Tibial nerve (tissue), 4 donors: ENCODE results near the gene TRABD2A. TPM values are rescaled to one million over a fixed set of nuclear protein-coding genes. Genes with fewer than 3 reads are reported as not detected.

ENCODE experiments used
- DNase-seq, 2 donors: peaks; one replicate each; pipeline ENCODE4 v3.0.0-alpha.2; 2019; ENCODE audit warnings: low spot score in 2 of 2
- H3K27ac ChIP-seq, 4 donors: fragments of 200-600 bp; sonication (generic) in 3 of 4; one replicate each; pipeline ENCODE4 v1.5.1; 2017 to 2019; ENCODE audit warnings: mild to moderate bottlenecking in 1 of 4
- H3K27me3 ChIP-seq, 2 donors: fragments of 200-600 bp; sonication (generic) in 1 of 2; one replicate each; pipeline versions ENCODE4 v1.5.1 to v1.6.0; 2017 to 2019
- H3K36me3 ChIP-seq, 3 donors: fragments of 200-600 bp; sonication (generic); one replicate each; pipeline ENCODE4 v1.5.1; 2018 to 2019
- H3K4me1 ChIP-seq, 4 donors: fragments of 200-600 bp; sonication (generic) in 3 of 4; one replicate each; pipeline ENCODE4 v1.5.1; 2017 to 2019
- H3K4me3 ChIP-seq, 4 donors: fragments of 200-600 bp; sonication (generic) in 3 of 4; one replicate each; pipeline ENCODE4 v1.5.1; 2017 to 2019; ENCODE audit warnings: mild to moderate bottlenecking in 1 of 4, moderate library complexity in 1 of 4
- H3K9me3 ChIP-seq, 4 donors: fragments of 200-600 bp; sonication (generic) in 3 of 4; one replicate each; pipeline ENCODE4 v1.5.1; 2017 to 2019
- EP300 ChIP-seq, 2 donors: sonication (generic); formaldehyde crosslinking; IDR thresholded peaks; one replicate each; pipeline ENCODE4 v1.6.1; 2017; ENCODE audit warnings: antibody characterized with exemption in 2 of 2, mild to moderate bottlenecking in 1 of 2
- POLR2A ChIP-seq, 2 donors: fragments of 450-650 bp; IDR thresholded peaks; one replicate each; pipeline ENCODE4 v1.6.1; 2017; ENCODE audit warnings: antibody characterized with exemption in 2 of 2, mild to moderate bottlenecking in 2 of 2, moderate library complexity in 2 of 2
- WGBS, 2 donors: methylation state at CpG; one replicate each; pipeline ENCODE4 v1.1.5; 2018; 5-methylcytosine and 5-hydroxymethylcytosine counted together
- total RNA-seq, 4 donors: library from RNA; depleted of rRNA; stranded (reverse); fragments of >200 nt; gene quantifications; one replicate each; pipeline ENCODE4 v1.1.0, GENCODE V29; 2016
- TF ChIP-seq, protein P1 (sequence below), 5 experiments: fragments of 200-600 bp in 3 of 5; fragments of 450-650 bp in 2 of 5; sonication (generic) in 3 of 5; IDR thresholded peaks; one replicate each; pipeline ENCODE4 v1.5.1; 2016 to 2019; ENCODE audit warnings: antibody characterized with exemption in 5 of 5, mild to moderate bottlenecking in 3 of 5, moderate library complexity in 2 of 5

TRABD2A gene
- total RNA-seq, 4 donors from 2014 or later: 0.98 to 6.3 (median 1.7) TPM; not detected in 1

DNA sequence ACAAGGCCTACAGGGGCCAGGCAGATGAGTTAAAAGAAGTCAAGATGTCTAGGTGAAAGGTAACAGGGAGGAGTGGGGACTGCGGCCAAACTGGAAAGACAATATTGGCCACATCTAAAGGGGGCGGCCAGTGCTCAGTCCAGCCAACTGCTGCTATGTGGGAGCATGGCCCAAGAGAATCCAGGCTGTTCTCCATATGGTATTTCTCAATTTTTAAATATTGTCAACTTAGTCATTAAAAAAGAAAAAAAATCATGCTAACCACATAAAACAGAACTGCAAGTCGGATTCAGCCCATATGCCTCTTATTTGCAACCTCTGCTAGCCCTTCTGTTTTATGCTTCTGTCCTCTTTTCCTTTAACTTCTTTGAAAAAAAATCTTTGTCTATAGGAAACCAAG is 14.8 kb downstream of the TRABD2A start:
- Histone ChIP-seq H3K4me1 (no peaks in the 10 kb centered on the region), H3K4me3 (no peak overlapping the region), H3K36me3 (no peaks in the 10 kb centered on the region), H3K27ac (no peak overlapping the region), H3K27me3 (no peaks in the 10 kb centered on the region), H3K9me3 (no peaks in the 10 kb centered on the region)
- WGBS, 2 donors: 78 to 79% methylated on average over 3 of the region's 3 CpGs
- no peak for TF ChIP-seq EP300 (IDR thresholded peaks at IDR 0.05)
- TF ChIP-seq, protein P1, sequence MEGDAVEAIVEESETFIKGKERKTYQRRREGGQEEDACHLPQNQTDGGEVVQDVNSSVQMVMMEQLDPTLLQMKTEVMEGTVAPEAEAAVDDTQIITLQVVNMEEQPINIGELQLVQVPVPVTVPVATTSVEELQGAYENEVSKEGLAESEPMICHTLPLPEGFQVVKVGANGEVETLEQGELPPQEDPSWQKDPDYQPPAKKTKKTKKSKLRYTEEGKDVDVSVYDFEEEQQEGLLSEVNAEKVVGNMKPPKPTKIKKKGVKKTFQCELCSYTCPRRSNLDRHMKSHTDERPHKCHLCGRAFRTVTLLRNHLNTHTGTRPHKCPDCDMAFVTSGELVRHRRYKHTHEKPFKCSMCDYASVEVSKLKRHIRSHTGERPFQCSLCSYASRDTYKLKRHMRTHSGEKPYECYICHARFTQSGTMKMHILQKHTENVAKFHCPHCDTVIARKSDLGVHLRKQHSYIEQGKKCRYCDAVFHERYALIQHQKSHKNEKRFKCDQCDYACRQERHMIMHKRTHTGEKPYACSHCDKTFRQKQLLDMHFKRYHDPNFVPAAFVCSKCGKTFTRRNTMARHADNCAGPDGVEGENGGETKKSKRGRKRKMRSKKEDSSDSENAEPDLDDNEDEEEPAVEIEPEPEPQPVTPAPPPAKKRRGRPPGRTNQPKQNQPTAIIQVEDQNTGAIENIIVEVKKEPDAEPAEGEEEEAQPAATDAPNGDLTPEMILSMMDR (IDR thresholded peaks at IDR 0.05): no peak
- TF ChIP-seq POLR2A (IDR thresholded peaks at IDR 0.05): no peak
- DNase-seq: no peak

DNA sequence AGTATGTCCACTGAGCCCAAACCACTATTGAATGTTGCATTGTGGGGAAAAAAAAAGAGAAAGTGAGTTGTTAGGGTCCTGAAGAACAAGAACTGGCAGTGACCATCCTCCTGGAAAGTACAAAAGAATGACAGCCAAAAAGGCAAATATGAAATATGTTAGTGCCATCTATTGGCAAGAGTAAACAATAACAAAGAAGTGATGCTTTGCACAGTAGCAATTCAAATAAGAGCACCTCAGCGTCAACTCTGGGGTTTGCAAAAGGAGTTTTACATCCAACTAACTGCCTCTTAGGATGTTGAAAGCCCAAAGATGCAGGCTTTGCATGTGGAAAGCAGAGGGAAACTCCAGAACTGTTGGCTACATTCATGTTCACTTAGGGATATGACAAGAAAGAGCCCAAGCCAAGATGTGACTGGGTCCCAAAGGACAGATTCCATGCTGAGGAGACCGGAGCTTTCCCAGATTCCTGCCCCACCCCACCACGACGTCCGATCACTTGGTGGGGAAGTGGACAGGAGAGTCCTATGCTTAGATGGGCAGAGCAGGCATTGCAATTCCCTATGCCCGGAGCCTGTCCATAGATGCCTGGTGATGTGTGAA is 15.6 kb downstream of the TRABD2A start:
- DNase-seq: no peak
- no peaks in the 10 kb centered on the region for H3K36me3 ChIP-seq
- WGBS, 2 donors: 68 to 71% methylated on average over 6 of the region's 6 CpGs

DNA sequence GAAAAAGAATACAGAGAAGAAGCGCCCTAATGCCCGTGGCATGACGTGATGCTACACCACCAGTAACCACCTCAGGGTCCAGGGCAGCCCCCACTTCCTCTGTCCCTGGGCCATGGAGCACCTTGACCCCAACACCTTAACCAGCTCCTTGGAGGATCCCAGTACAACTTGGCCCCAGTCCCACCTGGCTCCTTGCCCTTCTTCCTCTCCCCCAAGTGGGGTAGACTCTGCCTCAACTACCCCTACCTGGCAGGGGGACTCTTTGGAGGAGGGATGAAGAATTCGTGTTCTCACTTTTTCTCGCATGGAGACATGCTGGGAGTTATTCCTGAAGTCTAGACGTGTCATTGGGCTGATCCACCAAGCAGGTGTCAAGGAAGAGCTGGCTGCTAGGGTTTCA is 18.9 kb downstream of the TRABD2A start:
- TF ChIP-seq, protein P1 (IDR thresholded peaks at IDR 0.05): no peak
- no peak for TF ChIP-seq POLR2A (IDR thresholded peaks at IDR 0.05)
- TF ChIP-seq EP300 (IDR thresholded peaks at IDR 0.05): no peak
- Histone ChIP-seq H3K27me3 (no peaks in the 10 kb centered on the region), H3K27ac (no peak overlapping the region), H3K9me3 (no peaks in the 10 kb centered on the region), H3K4me1 (no peaks in the 10 kb centered on the region), H3K4me3 (no peak overlapping the region), H3K36me3 (no peaks in the 10 kb centered on the region)
- no peak for DNase-seq
- 79 to 85% methylated on average over 6 of the region's 6 CpGs for WGBS, 2 donors

More for the DNA sequence above, 15.6 kb downstream of the TRABD2A start:
- Histone ChIP-seq H3K27me3 (no peaks in the 10 kb centered on the region), H3K9me3 (no peaks in the 10 kb centered on the region), H3K4me3 (no peak overlapping the region), H3K4me1 (no peaks in the 10 kb centered on the region), H3K27ac (no peak overlapping the region)
- TF ChIP-seq, protein P1 (IDR thresholded peaks at IDR 0.05): peak in 2 of 5 experiments; percentile 15 to 19
- no peak for TF ChIP-seq POLR2A (IDR thresholded peaks at IDR 0.05)
- no peak for TF ChIP-seq EP300 (IDR thresholded peaks at IDR 0.05)

DNA sequence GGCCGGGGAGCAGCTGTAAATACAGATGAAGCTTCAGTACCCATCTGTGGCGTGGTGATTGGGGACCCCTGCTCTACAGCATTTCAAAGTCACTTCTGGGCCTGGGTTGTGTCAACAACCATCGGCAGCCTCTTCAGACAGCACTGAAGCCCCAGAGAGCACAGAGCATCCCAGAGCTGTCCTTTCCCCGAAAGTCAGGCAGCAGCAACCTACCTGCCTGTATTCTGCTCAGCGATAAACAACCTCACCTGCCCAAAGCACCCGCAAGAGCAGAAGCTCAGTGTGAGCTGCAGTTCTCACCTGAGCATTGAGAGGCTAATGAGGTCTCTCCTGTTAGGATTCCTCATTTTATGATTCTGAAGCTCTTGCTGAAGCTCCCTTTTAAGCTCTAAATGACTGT is 19.3 kb downstream of the TRABD2A start:
- Histone ChIP-seq H3K27ac (no peak overlapping the region), H3K4me1 (no peaks in the 10 kb centered on the region), H3K9me3 (no peaks in the 10 kb centered on the region), H3K36me3 (no peaks in the 10 kb centered on the region), H3K4me3 (no peak overlapping the region), H3K27me3 (no peaks in the 10 kb centered on the region)
- 56 to 67% methylated on average over 6 of the region's 6 CpGs for WGBS, 2 donors
- DNase-seq: no peak
- TF ChIP-seq POLR2A (IDR thresholded peaks at IDR 0.05) (no peak), EP300 (IDR thresholded peaks at IDR 0.05) (no peak)

DNA sequence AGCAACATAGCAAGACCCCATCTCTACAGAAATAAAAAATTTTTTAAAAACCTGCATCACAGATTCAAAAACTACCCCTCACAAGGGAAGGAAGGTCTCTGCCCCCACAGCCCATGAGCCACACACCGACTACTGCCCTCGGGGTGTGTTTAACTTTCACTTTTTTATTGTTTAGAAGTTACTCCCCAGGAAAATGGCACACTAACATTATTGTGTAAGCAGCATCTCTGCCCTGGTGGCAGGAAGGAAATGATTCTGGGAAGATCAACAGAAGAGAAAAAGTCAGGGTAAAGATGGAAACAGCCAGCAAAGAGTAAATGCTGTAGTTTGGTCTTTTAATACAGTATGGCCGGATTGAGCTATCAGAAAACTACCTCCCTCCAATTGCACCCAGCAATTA is 21.9 kb downstream of the TRABD2A start:
- TF ChIP-seq POLR2A (IDR thresholded peaks at IDR 0.05): no peak
- TF ChIP-seq, protein P1 (IDR thresholded peaks at IDR 0.05): no peak
- no peak for TF ChIP-seq EP300 (IDR thresholded peaks at IDR 0.05)
- no peak for DNase-seq
- WGBS, 2 donors: 56 to 59% methylated on average over 3 of the region's 3 CpGs
- no peaks in the 10 kb centered on the region for H3K36me3 ChIP-seq
- no peaks in the 10 kb centered on the region for H3K4me1 ChIP-seq
- H3K4me3 ChIP-seq: no peak overlapping the region
- no peaks in the 10 kb centered on the region for H3K9me3 ChIP-seq
- no peaks in the 10 kb centered on the region for H3K27me3 ChIP-seq
- H3K27ac ChIP-seq: no peak overlapping the region
